HCEC 1CT (cell line): Measurements from ENCODE around the gene FUT1.
"Not testable (repeated sequence)": the region's sequence is repeated elsewhere in the genome, so short reads cannot be mapped to it uniquely, and the experiment has no call there.

Experiments used
- DNase-seq: peaks from one replicate; pipeline ENCODE4 v3.0.0-alpha.2; 2017

The FUT1 gene

DNA sequence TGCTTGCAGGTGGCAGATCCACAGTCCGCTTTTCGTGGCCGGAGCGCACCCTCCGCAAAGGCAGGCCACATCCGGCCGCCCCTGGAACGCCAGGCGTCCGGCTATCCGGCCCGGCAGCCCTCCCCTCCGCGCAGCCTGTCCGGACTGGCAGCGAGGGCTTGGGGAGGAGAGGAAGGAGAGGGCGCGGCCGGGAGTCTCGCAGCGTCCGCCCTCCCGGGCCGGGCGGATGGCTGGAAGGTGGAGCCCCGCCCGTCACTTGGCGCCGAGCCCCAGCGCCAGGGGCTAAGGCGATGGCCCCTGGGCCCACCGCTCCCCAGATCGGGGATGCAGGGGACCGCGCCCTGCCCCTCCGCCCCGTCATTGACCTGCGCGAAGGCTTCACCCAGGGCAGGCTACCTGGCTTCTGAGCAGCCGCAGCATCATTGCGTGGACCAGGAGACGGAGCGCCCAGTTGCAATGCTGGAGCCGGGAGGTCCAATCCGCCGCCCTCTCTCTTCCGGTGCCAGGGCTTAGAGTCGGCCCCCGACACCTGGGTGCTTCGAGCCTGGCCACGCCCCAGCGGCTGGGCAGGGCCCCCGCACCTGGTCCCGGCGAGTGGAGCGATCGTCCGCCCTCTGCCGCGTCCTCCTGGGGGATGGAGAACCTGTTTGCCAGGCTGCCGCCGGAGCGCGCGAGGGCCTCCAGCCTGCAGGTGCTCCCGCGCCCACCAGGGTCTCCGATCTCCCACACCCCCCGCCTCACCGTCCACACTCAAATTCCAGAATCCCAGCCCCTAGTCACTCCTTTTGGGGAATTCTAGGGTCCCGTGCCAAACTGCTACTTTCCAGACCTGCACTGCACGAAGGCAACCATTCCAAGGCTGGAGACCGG, at the start of gene FUT1:
Gene FUT1, minus strand, starts transcription at position 146 of the 870 bp plus-strand sequence. CDS start 1,360 bp downstream, outside the sequence.
- no peak for DNase-seq

DNA sequence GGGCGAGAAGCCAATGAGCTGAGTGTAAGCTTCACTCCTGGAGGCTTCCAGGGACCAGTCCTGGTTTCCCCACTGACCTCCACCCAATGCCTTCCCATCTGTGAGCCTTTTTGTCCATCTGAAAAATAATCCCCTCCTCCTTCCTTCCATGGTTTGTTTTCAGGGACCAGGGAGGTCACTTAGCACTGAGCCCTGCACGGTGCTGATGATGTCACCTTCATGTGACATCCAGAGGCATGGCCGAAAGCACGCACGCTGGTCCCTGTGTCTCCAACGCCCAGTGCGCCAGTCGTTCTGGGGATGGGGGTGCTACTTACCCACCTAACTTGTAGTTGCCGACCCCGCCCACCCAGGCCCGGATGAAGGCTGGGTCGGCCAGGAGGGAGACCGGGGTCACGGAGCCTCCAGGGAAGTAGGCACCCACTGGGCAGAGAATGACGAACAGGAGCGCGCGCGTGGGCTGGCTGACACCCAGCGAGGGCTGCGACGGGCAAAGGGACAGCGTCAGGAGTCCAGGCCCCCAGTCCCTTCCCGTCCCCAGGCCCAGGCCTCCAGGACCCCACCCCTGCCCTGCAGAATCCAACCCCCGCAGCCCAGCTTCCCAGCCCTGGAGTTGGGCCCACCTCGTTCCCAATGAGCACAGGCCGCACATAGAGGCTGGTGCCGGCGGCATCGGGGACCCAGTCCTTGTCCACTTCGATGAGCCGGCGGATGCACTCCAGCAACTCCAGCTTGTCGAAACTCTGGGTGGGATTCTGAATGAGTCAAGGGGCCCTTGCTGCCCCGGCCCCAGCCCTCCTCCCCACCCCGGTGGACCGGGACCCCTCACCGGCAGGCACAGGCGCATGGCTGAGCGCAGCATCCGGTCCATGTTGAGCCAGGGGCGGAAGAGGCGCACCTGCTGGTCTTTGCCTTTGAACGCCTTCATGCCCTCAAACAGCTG, 47.2 kb upstream of the FUT1 start:
- no peak for DNase-seq

DNA sequence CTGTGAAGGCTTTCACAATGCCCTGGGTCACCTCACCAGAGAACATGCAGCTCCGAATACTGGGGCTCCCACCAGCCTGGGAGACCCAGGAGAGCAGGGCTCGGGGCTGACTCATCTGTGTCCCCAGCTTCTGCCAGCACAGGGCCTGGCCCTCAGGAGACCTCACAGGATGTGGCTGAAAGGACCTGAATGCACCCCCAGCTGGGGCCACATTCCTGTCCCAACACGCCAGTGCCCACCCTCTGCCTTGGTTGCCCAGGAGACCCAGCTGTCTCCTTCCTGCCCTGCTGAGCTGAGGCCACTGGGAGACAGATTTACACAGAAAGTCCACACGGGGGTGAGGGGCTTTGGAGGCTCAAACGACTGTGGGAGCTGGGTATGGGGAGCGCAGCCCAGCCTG, 46.5 kb upstream of the FUT1 start:
- no peak for DNase-seq

DNA sequence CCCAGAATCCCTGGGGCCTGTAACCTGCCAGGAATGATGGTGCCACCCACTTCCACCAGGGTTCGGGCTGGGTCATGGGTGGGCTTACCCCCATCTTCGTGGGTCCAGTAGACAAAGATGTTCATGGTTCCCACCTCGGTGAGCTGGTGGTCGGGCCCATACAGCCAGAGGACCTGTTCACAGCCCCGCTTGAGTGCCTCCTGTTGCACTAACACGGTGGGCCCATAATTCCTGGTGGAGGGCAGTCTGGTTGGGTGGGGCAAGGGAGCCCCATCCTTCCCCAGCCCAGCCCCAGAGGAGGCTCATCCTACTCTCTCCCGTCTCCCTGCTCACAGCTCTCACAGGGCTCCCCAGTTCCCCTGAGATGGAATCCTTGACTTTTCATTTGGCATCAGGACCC, 44.7 kb upstream of the FUT1 start:
- no peak for DNase-seq

DNA sequence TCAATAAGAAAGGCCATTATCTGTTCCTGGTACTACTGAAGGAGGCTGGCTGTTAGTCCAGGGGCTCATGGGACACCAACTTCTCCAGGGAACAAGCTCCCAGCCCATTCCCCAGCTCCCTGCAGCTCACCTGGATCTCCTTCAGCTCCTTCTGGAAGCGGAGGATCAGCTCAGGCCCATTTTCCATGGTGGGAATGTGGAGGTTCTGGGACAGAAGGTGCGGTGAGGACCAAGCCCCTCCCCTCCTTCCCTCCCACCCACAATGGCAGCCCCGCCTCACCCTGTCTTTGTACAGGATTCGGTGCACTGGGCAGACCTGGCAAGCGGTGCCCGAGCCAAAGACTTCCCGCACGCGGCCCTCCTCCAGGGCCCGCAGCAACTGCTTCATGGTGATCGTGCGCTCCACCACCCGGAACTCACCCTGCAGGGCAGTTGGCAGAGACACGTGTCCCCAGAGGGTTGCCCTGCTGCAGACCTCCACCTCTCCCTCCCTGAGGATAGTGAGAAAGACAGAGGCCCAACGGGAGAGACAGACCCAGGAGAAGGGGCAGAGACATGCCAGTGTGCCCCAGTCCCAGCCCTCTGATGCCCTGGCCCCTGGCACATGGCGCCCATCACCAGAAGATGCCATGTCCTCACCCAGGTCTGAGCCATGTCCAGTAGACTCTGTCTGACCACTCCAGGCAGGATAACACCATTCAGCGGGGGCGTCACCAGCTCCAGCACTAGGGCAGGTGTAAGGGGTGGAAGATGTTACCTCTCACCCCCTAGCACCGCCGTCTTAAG, 44.0 kb upstream of the FUT1 start:
- DNase-seq: no peak

DNA sequence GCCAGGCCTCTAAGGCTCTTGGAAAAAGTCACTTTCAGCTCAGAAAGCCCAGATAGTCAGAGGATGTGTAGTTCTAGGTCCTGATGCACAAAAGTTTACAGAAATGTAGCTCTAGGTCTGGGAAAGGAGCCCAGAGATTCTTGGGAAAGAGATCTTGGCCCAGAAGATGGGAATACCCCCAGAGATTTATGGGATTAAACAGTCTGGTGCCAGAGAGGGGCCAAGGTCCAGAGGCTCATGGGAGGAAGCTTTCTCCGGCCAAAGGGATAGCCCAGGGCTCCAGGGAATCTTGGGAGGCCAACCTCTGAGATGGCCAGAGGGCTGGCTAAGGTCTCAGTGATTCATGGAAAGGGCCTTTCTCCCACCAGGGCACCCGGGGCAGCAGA, 43.2 kb upstream of the FUT1 start:
- no peak for DNase-seq

DNA sequence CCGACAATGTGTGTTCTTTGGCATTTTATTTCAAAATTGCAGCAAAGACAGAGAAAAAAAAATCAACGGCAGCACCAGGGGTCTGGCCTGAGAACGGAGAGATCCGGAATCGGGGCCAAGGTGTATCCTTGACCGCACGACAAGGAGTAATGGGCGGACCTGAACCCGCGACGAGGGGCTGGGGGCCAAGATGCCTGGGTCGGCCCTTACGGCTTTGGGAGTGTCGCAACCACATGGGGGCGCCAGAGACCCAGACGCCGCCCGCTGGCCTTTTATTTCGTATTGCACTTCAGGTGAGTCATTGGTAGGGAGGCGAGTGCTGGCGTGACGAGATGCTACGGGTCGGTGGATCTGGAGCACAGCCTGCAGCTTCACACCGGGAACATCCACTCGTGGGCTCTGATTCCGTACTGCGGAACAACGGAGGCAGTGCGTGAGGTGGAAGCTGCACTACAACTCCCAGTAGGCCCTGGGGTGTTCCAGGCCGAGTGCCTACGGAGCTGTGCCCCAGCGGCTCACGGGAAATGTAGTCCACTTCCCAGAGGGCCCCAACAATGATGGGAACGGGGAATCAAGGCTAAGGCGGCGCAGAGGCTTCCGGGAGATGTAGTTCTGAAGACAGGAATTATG, 42.7 kb upstream of the FUT1 start:
- DNase-seq: peak; percentile 93

DNA sequence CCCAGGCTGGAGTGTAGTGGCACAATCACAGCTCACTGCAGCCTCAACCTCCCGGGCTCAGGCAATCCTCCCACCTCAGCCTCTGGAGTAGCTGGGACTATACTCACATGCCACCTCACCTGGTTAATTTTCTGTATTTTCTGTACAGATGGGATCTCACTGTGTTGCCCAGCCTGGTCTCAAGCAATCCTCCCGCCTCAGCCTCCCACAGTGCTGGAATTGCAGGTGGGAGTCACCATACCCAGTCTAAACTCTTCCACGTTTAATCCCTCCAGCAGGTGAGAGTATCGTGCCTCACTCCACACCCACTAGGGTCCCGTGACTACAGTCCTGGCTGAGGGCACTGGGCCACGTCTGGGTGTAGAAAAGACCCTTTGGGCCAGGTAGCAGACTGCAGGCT, 41.9 kb upstream of the FUT1 start:
- no peak for DNase-seq

DNA sequence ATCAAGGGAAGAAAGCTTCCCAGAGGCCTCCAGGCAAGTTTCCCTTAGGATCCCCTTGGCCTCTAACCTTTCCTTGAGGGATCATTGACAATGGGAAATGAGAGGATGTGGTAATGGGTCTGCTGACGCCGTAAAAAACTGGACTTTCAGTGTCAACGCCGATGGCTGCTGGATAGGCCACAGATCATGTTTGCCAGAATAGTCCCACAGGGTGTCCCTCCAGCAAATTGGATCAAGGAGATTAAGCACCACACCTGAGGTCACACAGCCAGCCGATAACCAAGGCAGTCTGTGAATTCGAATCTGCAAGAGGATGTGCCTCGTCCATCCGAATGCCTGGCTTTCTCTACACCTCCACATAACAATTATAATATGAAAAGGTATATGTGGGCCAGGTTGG, 40.8 kb upstream of the FUT1 start:
- no peak for DNase-seq

DNA sequence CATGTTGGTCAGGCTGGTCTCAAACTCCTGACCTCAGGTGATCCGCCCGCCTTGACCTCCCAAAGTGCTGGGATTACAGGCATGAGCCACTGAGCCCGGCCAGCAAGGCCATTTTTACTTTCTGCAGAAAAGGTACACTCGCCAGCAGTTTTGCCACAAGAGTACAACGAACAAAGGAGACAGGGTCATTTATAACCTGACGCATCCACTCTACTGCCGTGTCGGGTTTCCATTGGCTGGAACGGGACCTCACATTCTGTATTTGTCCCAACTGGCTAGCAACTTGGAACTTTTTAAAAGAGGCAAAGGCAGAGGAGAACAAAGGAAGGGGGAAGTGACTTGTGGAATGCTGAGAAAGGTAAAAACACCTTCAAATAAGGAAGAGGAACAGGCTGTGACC, 34.9 kb upstream of the FUT1 start:
- DNase-seq: not testable (repeated sequence)

DNA sequence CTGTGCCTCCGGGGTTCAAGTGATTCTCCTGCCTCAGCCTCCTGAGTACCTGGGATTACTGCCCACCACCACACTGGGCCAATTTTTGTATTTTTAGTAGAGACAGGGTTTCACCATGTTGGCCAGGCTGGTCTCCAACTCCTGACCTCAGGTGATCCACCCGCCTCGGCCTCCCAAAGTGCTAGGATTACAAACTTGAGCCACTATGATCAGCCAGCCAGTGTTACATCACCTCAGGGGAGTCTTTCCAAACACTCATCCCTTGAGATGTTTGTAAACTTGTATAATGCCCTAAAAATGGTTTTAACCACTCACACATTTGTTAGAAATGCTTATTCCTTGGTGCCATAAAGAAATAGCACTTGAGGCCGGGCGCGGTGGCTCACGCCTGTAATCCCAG, 34.0 kb upstream of the FUT1 start:
- not testable (repeated sequence) for DNase-seq

DNA sequence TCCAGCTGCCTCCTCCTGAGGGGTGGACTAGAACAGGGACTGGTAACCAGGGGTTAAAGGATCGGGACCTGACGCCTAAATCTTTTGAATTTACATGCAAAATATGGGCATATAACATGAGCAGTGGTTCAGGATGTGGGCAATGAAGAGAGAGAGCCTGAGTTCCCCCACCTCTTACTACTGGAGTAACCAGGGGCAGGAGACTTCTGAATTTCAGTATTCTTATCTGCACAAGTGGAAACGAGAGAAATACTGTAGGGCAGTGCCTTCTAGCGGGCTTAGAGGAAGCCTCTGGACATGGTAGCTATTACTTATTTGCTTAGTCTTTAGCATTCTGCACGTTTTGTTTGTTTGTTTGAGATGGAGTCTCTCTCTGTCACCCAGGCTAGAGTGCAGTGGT, 32.1 kb upstream of the FUT1 start:
- no peak for DNase-seq

DNA sequence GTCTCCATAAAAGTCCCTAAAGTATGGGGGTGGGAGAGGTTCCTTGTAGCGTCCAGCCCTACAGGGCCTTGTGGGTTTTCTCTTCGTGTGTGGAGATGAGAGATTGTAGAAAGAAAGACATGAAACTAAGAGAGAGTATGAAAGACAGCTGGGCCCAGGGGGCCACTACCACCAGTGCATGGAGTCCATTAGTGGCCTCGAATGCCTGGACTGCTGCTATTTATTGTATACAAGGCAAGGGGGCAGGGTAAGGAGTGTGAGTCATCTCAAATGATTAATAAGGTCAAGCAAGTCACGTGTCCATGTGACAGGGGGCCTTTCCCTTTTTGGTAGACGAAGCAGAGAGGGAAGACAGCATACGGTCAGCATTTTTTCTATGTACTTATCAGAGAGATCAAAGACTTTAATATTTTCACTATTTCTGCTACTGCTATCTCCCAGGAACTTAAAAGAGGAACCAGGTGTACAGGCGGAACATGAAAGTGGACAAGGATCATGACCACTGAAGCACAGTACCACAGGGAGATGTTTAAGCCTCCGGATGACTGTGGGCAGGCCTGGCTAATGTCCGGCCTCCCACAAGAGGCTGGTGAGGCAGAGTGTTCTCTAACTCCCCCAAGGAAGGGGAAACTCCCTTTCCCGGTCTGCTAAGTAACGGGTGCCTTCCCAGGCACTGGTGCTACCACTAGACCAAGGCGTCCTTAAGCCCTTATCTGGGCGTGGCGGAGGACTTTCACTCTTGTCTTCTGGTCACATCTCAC, 28.4 kb upstream of the FUT1 start:
- DNase-seq: peak; percentile 56

DNA sequence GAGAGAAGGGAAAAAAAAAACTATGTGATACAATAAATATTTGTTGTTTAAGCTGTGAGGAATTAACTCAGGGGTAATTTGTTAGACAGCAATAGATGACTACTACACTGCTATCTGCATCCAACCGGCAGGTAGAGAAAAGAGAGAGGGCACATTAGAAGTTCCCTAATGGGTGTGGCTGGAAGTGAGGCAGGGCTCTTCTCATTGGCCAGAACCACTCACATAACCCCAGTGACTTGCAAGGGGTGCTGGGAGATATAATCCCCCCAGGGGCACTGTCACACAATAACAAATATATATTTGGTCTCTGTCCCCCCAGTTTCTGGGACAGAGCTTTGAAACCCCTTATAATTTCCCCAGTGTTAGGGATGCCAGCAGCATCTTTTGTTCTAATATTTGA, 27.2 kb upstream of the FUT1 start:
- DNase-seq: no peak

DNA sequence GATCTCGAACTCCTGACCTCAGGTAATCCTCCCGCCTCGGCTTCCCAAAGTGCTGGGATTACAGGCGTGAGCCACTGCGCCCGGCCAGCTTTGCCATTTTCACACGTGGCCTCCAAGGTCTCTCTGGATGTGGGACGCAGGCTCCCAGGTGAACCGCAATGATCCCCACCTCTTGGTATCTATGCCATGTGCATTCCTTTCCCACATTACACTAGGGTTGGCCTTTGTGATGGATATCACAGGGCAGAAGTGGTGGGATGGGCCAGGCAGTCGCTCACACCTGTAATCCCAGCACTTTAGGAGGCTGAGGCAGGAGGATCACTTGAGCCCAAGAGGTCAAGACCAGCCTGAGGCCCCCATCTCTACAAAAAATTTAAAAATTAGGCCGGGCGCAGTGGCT, 25.3 kb upstream of the FUT1 start:
- DNase-seq: no peak

DNA sequence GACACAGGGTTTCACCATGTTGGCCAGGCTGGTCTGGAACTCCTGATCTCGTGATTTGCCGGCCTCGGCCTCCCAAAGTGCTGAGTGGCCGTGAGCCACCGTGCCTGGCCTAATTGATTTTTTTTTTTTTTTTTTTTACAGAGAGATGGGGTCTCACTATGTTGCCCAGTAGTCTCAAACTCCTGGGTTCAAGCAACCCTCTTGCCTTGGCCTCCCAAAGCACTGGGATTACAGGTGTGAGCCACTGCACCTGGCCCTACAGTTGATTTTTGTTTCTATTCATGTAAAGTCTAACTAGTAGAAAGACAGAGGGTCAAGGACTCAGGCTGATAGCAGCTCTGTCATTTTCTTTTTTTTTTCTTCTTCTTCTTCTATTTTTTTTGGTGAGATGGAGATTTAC, 24.7 kb upstream of the FUT1 start:
- DNase-seq: no peak

DNA sequence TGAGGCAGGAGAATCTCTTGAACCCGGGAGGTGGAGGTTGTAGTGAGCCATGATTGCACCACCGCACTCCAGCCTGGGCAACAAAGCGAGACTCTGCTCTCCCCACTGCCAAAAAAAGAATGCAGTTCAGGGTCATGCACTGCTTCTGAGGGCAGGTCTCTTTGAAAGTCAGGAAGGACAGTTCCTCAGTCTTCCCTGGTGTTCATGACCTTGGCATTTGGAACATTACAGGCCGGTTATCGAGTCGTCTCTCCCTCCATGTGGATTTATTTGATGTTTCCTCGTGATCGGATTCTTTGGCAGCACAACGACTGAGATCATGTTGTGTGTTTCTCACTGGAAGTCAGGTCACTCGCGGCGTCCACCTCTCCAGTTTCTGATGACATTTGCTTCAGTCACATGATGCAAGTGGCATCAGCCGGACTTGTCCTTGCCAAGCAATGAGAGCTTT, 20.1 kb upstream of the FUT1 start:
- no peak for DNase-seq

DNA sequence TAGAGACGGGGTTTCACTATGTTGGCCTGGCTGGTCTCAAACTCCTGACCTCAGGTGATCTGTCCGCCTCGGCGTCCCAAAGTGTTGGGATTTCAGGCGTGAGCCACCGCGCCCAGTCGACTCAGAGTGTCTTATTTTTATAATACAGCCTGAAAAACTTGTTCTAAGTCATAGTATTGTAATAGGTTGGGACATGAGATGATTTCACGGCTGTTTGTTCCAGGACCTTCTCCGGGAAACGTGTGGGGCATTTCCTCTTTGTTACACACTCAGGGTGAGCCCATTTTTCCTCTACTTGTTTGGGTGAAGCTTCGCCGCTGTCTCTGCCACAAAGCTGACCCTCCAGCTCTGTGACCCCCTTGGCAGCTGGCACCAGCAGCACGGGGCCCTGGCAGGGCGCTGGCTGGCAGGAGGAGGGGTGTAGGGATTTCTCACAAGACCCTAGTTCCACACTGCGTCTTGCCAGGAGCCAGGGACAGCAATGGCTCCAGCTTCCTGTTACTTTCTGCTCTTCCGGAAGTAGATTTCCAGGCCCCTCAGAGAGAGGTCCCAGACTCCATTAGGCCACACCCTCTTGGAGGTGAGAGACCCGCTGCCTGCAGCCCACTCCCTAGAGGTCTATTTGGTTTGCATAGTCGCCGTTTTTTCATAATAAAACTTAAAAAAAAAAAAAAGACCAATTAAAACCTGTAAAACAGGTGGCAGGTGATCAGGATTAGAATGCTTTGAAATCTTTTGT, 18.5 kb upstream of the FUT1 start:
- no peak for DNase-seq

DNA sequence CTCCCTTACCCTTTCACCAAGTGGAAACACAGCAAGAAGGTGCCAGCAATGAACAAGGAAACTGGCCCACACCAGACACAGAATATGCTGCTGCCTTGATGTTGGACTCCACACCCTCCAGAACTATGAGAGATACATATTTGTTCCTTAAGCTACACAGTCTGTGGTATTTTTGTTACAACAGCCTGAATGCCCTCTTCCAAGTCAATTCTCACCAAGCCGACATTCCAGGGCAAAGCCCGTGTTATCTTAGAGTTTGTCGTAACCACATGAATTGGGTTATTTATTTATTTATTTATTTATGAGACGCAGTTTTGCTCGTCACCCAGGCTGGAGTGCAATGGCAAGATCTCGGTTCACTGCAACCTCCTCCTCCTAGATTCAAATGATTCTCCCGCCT, 17.8 kb upstream of the FUT1 start:
- DNase-seq: peak; percentile 81

DNA sequence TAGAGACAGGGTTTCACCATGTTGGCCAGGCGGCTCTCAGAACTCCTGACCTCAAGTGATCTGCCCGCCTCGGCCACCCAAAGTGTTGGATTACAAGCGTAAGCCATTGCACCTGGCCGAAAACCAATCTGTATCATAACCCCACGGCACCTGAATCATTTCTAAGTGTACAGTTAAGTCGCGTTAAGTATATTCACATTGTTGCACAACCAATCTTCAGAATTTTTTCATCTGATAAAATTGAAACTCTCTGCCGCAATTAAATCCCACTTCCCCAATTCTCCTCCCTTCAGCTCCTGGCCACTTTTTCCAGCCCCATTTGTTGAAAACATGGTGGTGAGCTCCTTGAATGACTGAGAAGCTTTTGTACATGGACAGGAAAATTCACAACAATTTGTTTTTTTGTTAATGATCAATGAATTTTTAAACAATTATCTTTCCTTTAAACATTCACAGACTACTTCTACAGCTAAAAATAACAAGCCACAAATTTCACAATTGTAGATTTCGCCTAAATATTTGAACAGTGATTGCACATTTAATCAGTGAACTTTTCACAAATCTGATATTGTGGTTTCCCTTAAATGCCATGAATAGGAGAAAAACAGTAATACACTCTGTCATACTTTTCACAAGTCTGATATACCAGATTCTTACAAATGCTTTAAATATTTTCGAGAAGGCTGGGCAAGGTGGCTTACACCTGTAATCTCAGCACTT, 16.7 kb upstream of the FUT1 start:
- no peak for DNase-seq
